GM18868 (cell line): Measurements from ENCODE around the gene RIMOC1.
"Not testable (repeated sequence)": the region's sequence is repeated elsewhere in the genome, so short reads cannot be mapped to it uniquely, and the experiment has no call there.

Source experiments
- ATAC-seq: cut with Tn5 transposase; IDR thresholded peaks from one replicate; pipeline ENCODE4 v1.9.1; 2021; ENCODE audit warnings: mild to moderate bottlenecking, moderate library complexity; ENCODE audit not compliant: unreplicated experiment

Gene RIMOC1

DNA sequence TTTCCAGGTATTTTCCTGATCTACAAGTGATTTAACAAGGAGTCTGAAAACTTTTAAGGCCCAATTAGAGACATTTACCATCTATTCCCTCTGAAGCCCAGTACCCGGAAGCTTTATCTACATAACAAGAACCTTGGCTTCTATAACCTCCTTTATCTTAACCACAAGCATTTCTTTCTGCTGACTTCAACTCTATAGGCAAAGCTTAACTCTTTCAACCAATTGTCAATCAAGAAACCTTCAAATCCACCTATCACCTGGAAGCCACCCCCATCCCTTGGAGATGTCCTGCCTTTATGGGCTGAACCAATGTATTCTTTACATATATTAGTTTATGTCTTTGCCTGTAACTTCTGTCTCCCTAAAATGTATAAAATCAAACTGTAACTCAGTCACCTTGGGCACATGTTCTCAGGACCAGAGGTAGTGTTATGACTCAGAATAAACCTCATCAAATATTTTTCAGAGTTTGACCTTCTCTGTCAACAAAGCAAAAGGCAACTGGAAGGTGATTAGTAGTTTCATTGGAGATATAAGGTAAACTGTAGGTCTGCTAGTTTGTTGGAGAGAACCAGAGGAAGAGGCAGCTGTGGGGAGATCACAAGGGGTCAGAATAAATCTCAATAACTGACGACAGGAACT, 13.0 kb upstream of the RIMOC1 start:
- peak; percentile 54 for ATAC-seq

- no peak for ATAC-seq
Measured at GRCh38 chr5:41892031-41892430, 12.1 kb upstream of the RIMOC1 start.

- no peak for ATAC-seq
Measured at GRCh38 chr5:41893074-41893851, 10.9 kb upstream of the RIMOC1 start.

DNA sequence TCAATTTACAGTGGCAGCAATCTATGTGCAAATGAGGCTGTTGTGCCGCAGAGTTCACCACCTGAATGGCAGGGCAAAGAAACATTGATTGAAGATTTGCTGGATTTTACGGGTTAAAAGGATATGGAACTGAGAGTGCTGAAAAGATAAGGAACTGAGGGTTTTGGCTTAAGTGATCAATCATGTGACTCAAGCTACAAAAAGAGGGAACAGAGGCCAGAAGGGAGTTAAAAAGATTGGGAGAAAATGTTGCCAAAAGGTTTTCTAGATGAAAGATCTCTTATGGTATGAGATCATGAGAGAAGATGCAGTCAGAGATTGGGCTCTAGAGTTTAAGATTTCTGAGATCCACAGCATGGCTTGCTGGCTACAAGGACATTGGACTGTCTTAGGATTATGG, 7.9 kb upstream of the RIMOC1 start:
- no peak for ATAC-seq

DNA sequence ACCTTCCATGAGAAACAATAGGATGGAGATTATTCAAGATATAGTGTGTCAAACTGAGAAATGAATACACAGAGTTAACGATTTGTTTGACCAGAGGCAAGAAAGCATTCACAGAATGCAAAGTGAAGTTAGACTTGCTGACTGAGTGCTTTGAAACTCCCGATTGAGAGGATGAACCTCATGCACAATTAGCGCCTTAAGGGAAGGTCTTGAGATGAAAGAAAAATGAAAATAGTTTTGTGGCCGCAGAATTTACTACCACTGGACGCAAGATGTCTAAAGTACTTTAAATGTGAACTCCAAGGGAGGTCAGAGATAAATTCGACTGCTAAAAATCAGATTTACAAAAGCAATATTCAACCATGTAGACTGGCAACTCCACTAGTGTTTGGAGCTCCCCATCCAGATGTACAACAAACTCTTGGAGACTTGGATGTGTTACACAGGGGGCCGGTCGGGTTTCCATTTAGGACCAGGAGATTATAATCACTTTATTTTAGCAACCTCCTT, 707 bp upstream of the RIMOC1 start:
- no peak for ATAC-seq

GRCh38 chr5:41906151-41906550, 2.0 kb downstream of the RIMOC1 start:
- no peak for ATAC-seq

- no peak for ATAC-seq
Measured at GRCh38 chr5:41908374-41909079, 4.4 kb downstream of the RIMOC1 start.

- ATAC-seq: peak; percentile 61
Measured at GRCh38 chr5:41918105-41918504, 14.0 kb downstream of the RIMOC1 start.

GRCh38 chr5:41921166-41921565, 17.0 kb downstream of the RIMOC1 start:
- ATAC-seq: no peak

GRCh38 chr5:41921874-41922273, 17.7 kb downstream of the RIMOC1 start:
- ATAC-seq: no peak

- no peak for ATAC-seq
Measured at GRCh38 chr5:41924526-41924871, 20.4 kb downstream of the RIMOC1 start.

DNA sequence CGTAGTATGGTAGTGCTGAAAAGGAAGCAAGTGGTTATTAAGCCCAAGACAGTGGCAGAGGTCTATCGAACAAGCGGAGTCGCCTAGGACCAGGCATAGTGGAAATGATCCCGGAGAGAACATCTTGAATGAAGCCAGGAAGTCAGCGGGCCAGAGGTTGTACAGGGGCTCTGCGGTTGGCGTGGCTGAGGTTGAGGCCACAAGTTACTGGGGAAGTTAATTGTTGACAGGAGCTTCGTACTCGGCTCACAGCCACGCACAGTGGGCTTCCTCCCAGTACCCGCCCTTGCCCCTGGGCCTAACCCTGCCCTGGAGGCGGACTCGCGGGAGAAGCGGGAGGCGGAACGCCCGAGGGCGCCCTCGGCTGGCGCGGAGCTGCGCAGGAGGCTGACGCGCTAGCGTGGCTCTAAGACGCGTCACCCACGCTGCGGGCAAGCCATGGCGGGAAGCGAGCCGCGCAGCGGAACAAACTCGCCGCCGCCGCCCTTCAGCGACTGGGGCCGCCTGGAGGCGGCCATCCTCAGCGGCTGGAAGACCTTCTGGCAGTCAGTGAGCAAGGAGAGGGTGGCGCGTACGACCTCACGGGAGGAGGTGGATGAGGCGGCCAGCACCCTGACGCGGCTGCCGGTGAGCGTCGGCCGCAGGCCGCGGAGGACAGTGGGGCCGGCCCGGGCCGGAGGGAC, 20.9 kb downstream of the RIMOC1 start, which contains the start of gene FBXO4:
Gene FBXO4 (plus strand): TSS at position 410 of the 683 bp plus-strand sequence. CDS start 29 bp downstream, at position 439.
- peak; percentile 93 for ATAC-seq

GRCh38 chr5:41925555-41925951, 21.4 kb downstream of the RIMOC1 start:
- peak; percentile 37 for ATAC-seq

- no peak for ATAC-seq
Measured at GRCh38 chr5:41927604-41928003, 23.5 kb downstream of the RIMOC1 start.

DNA sequence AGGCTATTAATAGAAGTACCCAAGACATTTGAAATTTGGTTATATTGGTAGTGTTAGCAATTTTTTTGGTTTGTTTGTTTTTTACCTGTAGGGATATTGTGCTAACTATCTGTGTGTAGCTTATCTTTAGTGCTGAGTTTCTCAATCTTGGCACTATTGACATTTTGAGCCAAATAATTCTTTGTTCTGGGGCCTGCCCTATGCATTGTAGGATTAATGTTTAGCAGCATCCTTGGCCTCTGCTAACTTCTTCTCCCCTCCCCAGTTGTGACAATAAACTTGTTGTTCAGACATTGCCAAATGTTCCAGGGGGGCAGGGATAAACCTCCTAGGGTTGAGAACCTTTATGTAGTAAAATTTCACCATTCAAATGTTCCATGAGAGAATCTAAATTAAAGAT, 24.9 kb downstream of the RIMOC1 start:
- no peak for ATAC-seq

GRCh38 chr5:41932770-41933169, 28.6 kb downstream of the RIMOC1 start:
- ATAC-seq: no peak

DNA sequence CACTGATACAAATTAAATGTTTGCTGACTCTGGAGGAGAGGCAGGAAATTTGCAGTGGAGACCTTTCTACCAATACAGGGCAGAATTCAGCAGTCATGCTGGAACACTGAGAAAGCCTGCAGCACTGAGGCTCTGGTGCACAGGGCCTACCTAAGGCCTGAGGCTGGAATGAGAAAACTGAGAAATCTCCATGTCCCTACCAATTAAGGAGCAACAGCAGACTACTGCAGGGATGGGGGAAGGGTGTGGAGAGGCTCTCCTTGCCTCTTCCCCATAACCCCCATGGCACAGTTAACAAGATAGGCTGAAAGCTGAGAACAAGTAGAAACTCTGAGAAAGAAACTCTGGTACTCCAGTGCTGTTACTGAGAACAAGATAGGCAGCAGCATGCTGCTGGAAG, 31.4 kb downstream of the RIMOC1 start:
- ATAC-seq: no peak

DNA sequence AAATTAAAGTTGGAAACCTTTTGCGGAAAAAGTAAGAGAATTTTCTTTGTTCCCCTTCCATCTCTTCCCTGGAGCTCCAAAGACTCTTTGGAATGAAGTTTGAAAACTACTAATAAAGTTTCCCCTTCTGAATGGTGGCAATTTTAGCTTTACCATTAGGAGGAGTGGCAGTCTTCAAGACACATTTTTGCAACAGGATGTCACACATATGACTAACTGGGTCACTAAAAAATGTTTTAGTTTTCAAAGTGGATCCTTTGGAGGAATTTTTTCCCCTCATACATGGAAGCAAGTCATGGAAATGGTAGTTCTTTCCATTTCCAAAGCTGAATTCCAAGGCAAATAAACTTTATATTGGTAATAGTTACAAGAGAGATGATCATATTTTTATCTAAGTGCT, 36.5 kb downstream of the RIMOC1 start:
- ATAC-seq: no peak

GRCh38 chr5:41945332-41945955, 41.3 kb downstream of the RIMOC1 start:
- ATAC-seq: not testable (repeated sequence)

DNA sequence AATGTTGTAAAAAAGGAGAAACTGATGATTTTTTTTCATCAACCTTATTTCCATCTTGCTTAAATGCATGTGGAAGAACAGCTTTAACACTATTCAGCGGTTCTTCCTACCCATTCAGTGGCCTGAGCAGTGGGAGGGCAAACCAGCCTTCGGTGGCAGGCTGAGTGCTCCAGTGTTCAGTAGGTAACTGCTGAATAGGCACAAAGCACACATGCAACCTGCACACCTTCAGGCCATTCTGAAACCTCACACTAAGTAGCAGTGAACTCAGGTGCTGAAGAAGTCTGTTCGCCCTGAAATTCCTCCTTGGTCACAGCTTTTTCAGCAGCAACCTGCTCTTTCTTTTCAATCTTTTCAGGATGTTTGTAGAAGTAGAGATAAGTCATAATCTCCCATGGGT, 47.1 kb downstream of the RIMOC1 start:
- ATAC-seq: no peak
